HepG2 (cell line): ENCODE results near the gene JADE2. TPM values are rescaled to one million over a fixed set of nuclear protein-coding genes. Genes with fewer than 3 reads are reported as not detected.

Experiments
- CBX2 ChIP-seq, 2 experiments: fragments of 200-600 bp in 1 of 2; sonication (generic); formaldehyde crosslinking in 1 of 2; IDR thresholded peaks; 2 replicates each; pipeline versions ENCODE4 v1.7.0 to v1.8.1; 2018 to 2022; ENCODE audit warnings: low read depth in 2 of 2, low read length in 1 of 2, mild to moderate bottlenecking in 1 of 2, missing genetic modification reagents in 1 of 2
- IKZF5 ChIP-seq: IDR thresholded peaks from 2 replicates; pipeline ENCODE4 v1.6.1; 2018; ENCODE audit warnings: missing genetic modification reagents, mild to moderate bottlenecking, missing compliant biosample characterization
- NCOR1 ChIP-seq: fragments of 200-600 bp; sonication (generic); IDR thresholded peaks from 2 replicates; pipeline ENCODE4 v1.7.0; 2017; ENCODE audit warnings: antibody characterized with exemption, low read length, borderline replicate concordance
- PBX2 ChIP-seq: IDR thresholded peaks from 2 replicates; pipeline ENCODE4 v1.6.1; 2016; ENCODE audit warnings: control low read depth
- POLR2AphosphoS5 ChIP-seq: IDR thresholded peaks from 2 replicates; pipeline ENCODE4 v1.6.1; 2012; ENCODE audit warnings: low read depth, low read length
- REL ChIP-seq: sonication (generic); formaldehyde crosslinking; conservative IDR thresholded peaks from 2 replicates; pipeline ENCODE4 v1.8.0; 2022; ENCODE audit warnings: mild to moderate bottlenecking, missing genetic modification reagents, moderate library complexity
- SOX5 ChIP-seq: IDR thresholded peaks from 2 replicates; pipeline ENCODE4 v1.6.1; 2016; ENCODE audit warnings: borderline replicate concordance
- TARDBP ChIP-seq: sonication (generic); formaldehyde crosslinking; IDR thresholded peaks from 2 replicates; pipeline ENCODE4 v1.8.0; 2022; ENCODE audit warnings: mild to moderate bottlenecking, missing genetic modification reagents
- THAP11 ChIP-seq: IDR thresholded peaks from 2 replicates; pipeline ENCODE4 v1.6.1; 2016; ENCODE audit warnings: missing biosample characterization, missing genetic modification reagents
- ZBTB42 ChIP-seq: sonication (generic); formaldehyde crosslinking; IDR thresholded peaks from 2 replicates; pipeline ENCODE4 v1.5.0; 2020; ENCODE audit warnings: mild to moderate bottlenecking, missing genetic modification reagents
- ZNF205 ChIP-seq: IDR thresholded peaks from 2 replicates; pipeline ENCODE4 v1.6.1; 2018; ENCODE audit warnings: missing biosample characterization, missing genetic modification reagents
- ZNF24 ChIP-seq: fragments of 450-650 bp; IDR thresholded peaks from 2 replicates; pipeline ENCODE4 v1.6.1; 2017; ENCODE audit warnings: antibody characterized with exemption, mild to moderate bottlenecking
- ZNF251 ChIP-seq: sonication (generic); formaldehyde crosslinking; IDR thresholded peaks from 2 replicates; pipeline ENCODE4 v1.9.0; 2021; ENCODE audit warnings: mild to moderate bottlenecking, missing genetic modification reagents
- ZNF263 ChIP-seq: sonication (generic); formaldehyde crosslinking; IDR thresholded peaks from 2 replicates; pipeline ENCODE4 v1.4.0; 2020; ENCODE audit warnings: missing genetic modification reagents
- ZNF510 ChIP-seq: sonication (generic); formaldehyde crosslinking; IDR thresholded peaks from 2 replicates; pipeline ENCODE4 v1.4.0; 2020; ENCODE audit warnings: low read depth, mild to moderate bottlenecking, missing genetic modification reagents
- ZNF549 ChIP-seq: sonication (generic); formaldehyde crosslinking; IDR thresholded peaks from 2 replicates; pipeline ENCODE4 v1.5.0; 2020; ENCODE audit warnings: missing genetic modification reagents
- ZNF816 ChIP-seq: sonication (generic); formaldehyde crosslinking; IDR thresholded peaks from 2 replicates; pipeline ENCODE4 v1.8.0; 2022; ENCODE audit warnings: missing genetic modification reagents, mild to moderate bottlenecking, borderline replicate concordance
- ZNF883 ChIP-seq: sonication (generic); formaldehyde crosslinking; IDR thresholded peaks from 2 replicates; pipeline ENCODE4 v1.5.1; 2020; ENCODE audit warnings: mild to moderate bottlenecking, missing genetic modification reagents; ENCODE audit errors: not compliant biosample characterization
- polyA plus RNA-seq, 8 experiments: library from polyadenylated mRNA; depleted of rRNA in 3 of 8; stranded (reverse) in 7 of 8; unstranded in 1 of 8; fragments of >200 nt; fragmentation: Illumina TruSeq in 4 of 8; extraction: Trizol in 4 of 8; gene quantifications; 2 replicates each; pipeline versions ENCODE4 v1.2.1 to v1.2.3, GENCODE V29; 2011 to 2016; ENCODE audit warnings: low read depth in 4 of 8, missing spikeins in 1 of 8, mixed read lengths in 1 of 8; ENCODE audit not compliant: insufficient read depth in 1 of 8
- total RNA-seq, 5 experiments: library from RNA; depleted of rRNA; stranded (reverse); fragments of >200 nt; fragmentation: Illumina TruSeq; extraction: Trizol; gene quantifications; 2 replicates each; pipeline ENCODE4 v1.2.3, GENCODE V29; 2016; ENCODE audit warnings: low read depth in 1 of 5
- TF ChIP-seq, protein P1 (sequence below): sonication (generic); formaldehyde crosslinking; IDR thresholded peaks from 2 replicates; pipeline ENCODE4 v1.5.1; 2020; ENCODE audit warnings: missing genetic modification reagents, mild to moderate bottlenecking, borderline replicate concordance
- TF ChIP-seq, protein P2 (sequence below): sonication (generic); formaldehyde crosslinking; IDR thresholded peaks from 2 replicates; pipeline ENCODE4 v1.5.0; 2020; ENCODE audit warnings: missing genetic modification reagents, mild to moderate bottlenecking, borderline replicate concordance
- TF ChIP-seq, protein P3 (sequence below): sonication (generic); formaldehyde crosslinking; IDR thresholded peaks from 2 replicates; pipeline ENCODE4 v1.4.0; 2020; ENCODE audit warnings: missing genetic modification reagents, mild to moderate bottlenecking, borderline replicate concordance

JADE2 gene
- total and polyA plus RNA-seq, 2 of the 13 experiments (the other 11 are each of a cell fraction or from before 2014, with no cell fraction given) = 7.5 to 15.1 TPM

- TF ChIP-seq, protein P1, sequence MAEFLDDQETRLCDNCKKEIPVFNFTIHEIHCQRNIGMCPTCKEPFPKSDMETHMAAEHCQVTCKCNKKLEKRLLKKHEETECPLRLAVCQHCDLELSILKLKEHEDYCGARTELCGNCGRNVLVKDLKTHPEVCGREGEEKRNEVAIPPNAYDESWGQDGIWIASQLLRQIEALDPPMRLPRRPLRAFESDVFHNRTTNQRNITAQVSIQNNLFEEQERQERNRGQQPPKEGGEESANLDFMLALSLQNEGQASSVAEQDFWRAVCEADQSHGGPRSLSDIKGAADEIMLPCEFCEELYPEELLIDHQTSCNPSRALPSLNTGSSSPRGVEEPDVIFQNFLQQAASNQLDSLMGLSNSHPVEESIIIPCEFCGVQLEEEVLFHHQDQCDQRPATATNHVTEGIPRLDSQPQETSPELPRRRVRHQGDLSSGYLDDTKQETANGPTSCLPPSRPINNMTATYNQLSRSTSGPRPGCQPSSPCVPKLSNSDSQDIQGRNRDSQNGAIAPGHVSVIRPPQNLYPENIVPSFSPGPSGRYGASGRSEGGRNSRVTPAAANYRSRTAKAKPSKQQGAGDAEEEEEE (CRISPR knock-in tag) = no peak
- TF ChIP-seq, protein P2, sequence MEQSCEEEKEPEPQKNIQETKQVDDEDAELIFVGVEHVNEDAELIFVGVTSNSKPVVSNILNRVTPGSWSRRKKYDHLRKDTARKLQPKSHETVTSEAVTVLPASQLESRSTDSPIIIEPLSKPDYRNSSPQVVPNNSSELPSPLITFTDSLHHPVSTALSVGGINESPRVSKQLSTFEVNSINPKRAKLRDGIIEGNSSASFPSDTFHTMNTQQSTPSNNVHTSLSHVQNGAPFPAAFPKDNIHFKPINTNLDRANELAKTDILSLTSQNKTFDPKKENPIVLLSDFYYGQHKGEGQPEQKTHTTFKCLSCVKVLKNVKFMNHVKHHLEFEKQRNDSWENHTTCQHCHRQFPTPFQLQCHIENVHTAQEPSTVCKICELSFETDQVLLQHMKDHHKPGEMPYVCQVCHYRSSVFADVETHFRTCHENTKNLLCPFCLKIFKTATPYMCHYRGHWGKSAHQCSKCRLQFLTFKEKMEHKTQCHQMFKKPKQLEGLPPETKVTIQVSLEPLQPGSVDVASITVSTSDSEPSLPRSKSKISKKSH (CRISPR knock-in tag) = no peak
- TF ChIP-seq, protein P3, sequence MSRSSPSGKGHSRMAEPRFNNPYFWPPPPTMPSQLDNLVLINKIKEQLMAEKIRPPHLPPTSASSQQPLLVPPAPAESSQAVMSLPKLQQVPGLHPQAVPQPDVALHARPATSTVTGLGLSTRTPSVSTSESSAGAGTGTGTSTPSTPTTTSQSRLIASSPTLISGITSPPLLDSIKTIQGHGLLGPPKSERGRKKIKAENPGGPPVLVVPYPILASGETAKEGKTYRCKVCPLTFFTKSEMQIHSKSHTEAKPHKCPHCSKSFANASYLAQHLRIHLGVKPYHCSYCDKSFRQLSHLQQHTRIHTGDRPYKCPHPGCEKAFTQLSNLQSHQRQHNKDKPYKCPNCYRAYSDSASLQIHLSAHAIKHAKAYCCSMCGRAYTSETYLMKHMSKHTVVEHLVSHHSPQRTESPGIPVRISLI (CRISPR knock-in tag) = no peak
- TF ChIP-seq ZNF205 (CRISPR knock-in tag) (peak; percentile 15; the same call in 1 of the 2 replicates), ZNF816 (no peak), PBX2 (CRISPR knock-in tag) (no peak), POLR2AphosphoS5 (no peak), IKZF5 (peak; percentile 66), ZNF510 (CRISPR knock-in tag) (no peak), TARDBP (CRISPR knock-in tag) (no peak; the same call in 1 of the 2 replicates), ZNF24 (no peak), ZNF263 (peak; percentile 91), ZNF883 (no peak), NCOR1 (no peak), ZNF251 (no peak), ZBTB42 (CRISPR knock-in tag) (no peak), THAP11 (CRISPR knock-in tag) (0 out of 2 replicates have a peak, but pooled peaks have one; percentile 32), REL (CRISPR knock-in tag) (no peak), CBX2 (IDR thresholded peaks at IDR 0.05; ENCODE audit: low read depth, low read length) (no peak), CBX2 (CRISPR knock-in tag; IDR thresholded peaks at IDR 0.05; ENCODE audit: low read depth) (no peak), SOX5 (CRISPR knock-in tag) (peak; percentile 17; the same call in 1 of the 2 replicates), ZNF549 (no peak)
These were observed 13.4 kb upstream of the JADE2 start (continued) for GRCh38 chr5:134511796-134512660.
